ENCODE results near the gene RBM4B. TPM values are rescaled to one million over a fixed set of nuclear protein-coding genes. Genes with fewer than 3 reads are reported as not detected.

RBM4B gene
- total RNA-seq, 1 experiment from 2014 or later: 14.1 TPM

GRCh38 chr11:66686801-66687750, 9.4 kb upstream of the RBM4B start:
- peaks cover 12% of the 10 kb centered on the region; the same call in 1 of the 2 replicates for H3K36me3 Mint-ChIP-seq
- peak overlapping the region; percentile 51; the same call in 1 of the 2 replicates for H3K27ac Mint-ChIP-seq
- POLR2A ChIA-PET: interaction anchor here (1.0 kb wide), 1 partner anchor 207 kb away, joined by 3 read pairs; the partner anchor contains the start of gene DPP3
- H3K4me3 Mint-ChIP-seq: no peak overlapping the region
- no peak for TF ChIP-seq ZNF423 (CRISPR knock-in tag; IDR thresholded peaks at IDR 0.05)
- no peak for TF ChIP-seq HMGA2 (CRISPR knock-in tag; IDR thresholded peaks at IDR 0.05)
- no peak for TF ChIP-seq ZNF425 (CRISPR knock-in tag; conservative IDR thresholded peaks at IDR 0.05)
- no peak for TF ChIP-seq USF2 (CRISPR knock-in tag; IDR thresholded peaks at IDR 0.05)
- no peak for TF ChIP-seq MLX (CRISPR knock-in tag; IDR thresholded peaks at IDR 0.05)
- no peak for TF ChIP-seq JUN (CRISPR knock-in tag; IDR thresholded peaks at IDR 0.05)
- CTCF ChIA-PET: interaction anchor here (1.1 to 1.7 kb wide), 3 partner anchors 165 to 196 kb away, joined by 3 to 4 read pairs (median 4); no protein-coding TSS in a partner anchor
- H3K27me3 Mint-ChIP-seq (ENCODE audit: low read depth): no peaks in the 10 kb centered on the region
- no peak for DNase-seq (ENCODE audit: low spot score)
- H3K9me3 Mint-ChIP-seq: no peaks in the 10 kb centered on the region
- no peak; the same call in 1 of the 2 replicates for ATAC-seq
- peaks cover 5% of the 10 kb centered on the region for H3K4me1 Mint-ChIP-seq

GRCh38 chr11:66686100-66686785, 8.6 kb upstream of the RBM4B start:
- Mint-ChIP-seq H3K27me3 (ENCODE audit: low read depth) (no peaks in the 10 kb centered on the region), H3K36me3 (peaks cover 9% of the 10 kb centered on the region; the same call in 1 of the 2 replicates), H3K4me1 (peaks cover 5% of the 10 kb centered on the region), H3K4me3 (no peak overlapping the region), H3K27ac (no peak overlapping the region), H3K9me3 (no peaks in the 10 kb centered on the region)
- POLR2A ChIA-PET: interaction anchor here (1.0 kb wide), 1 partner anchor 48 kb away, joined by 3 read pairs; the partner anchor contains the start of gene RBM4
- DNase-seq (ENCODE audit: low spot score) (no peak), ATAC-seq (no peak)
- TF ChIP-seq FOXJ3 (CRISPR knock-in tag; IDR thresholded peaks at IDR 0.05; ENCODE audit: borderline replicate concordance) (no peak), ZNF138 (CRISPR knock-in tag; conservative IDR thresholded peaks at IDR 0.05) (no peak), CDX4 (CRISPR knock-in tag; IDR thresholded peaks at IDR 0.05; ENCODE audit: borderline replicate concordance) (no peak), ESRRA (CRISPR knock-in tag; IDR thresholded peaks at IDR 0.05; ENCODE audit: borderline replicate concordance) (no peak)
- CTCF ChIA-PET: interaction anchor here (1.1 to 1.7 kb wide), 3 partner anchors 148 to 195 kb away, joined by 4 to 8 read pairs (median 4); no protein-coding TSS in a partner anchor

- CTCF ChIA-PET: interaction anchor here (0.7 to 1.7 kb wide), 4 partner anchors 26 to 194 kb away, joined by 3 to 8 read pairs (median 4); no protein-coding TSS in a partner anchor
- Mint-ChIP-seq H3K4me3 (no peak overlapping the region), H3K27ac (no peak overlapping the region), H3K27me3 (ENCODE audit: low read depth) (no peaks in the 10 kb centered on the region), H3K4me1 (peaks cover 5% of the 10 kb centered on the region), H3K9me3 (no peaks in the 10 kb centered on the region), H3K36me3 (peaks cover 9% of the 10 kb centered on the region; the same call in 1 of the 2 replicates)
- POLR2A ChIA-PET: interaction anchor here (1.0 kb wide), 1 partner anchor 47 kb away, joined by 3 read pairs; the partner anchor contains the start of gene RBM4
- DNase-seq (ENCODE audit: low spot score): no peak
- no peak for ATAC-seq
- TF ChIP-seq ATF2 (CRISPR knock-in tag; IDR thresholded peaks at IDR 0.05; ENCODE audit: borderline replicate concordance, low read depth) (no peak), E2F5 (CRISPR knock-in tag; IDR thresholded peaks at IDR 0.05) (no peak), MXD4 (CRISPR knock-in tag; IDR thresholded peaks at IDR 0.05; ENCODE audit: borderline replicate concordance) (no peak), E2F4 (CRISPR knock-in tag; IDR thresholded peaks at IDR 0.05; ENCODE audit: borderline replicate concordance, low read depth) (no peak)
These were observed 7.8 kb upstream of the RBM4B start for GRCh38 chr11:66685276-66686099.

Measured in WTC11 (cell line).